NCI-H2196 treated with DMSO at 0.1 percent for 48 hours (cell line): Measurements from ENCODE around the gene MYBPH.
A peak's percentile ranks its signal among the peaks of the same experiment; 100 is the strongest.

Experiments used
- DNase-seq: peaks from one replicate; lab custom pipeline; 2025; ENCODE audit not compliant: unreplicated experiment; lab: John Stamatoyannopoulos, UW

Gene MYBPH

DNA sequence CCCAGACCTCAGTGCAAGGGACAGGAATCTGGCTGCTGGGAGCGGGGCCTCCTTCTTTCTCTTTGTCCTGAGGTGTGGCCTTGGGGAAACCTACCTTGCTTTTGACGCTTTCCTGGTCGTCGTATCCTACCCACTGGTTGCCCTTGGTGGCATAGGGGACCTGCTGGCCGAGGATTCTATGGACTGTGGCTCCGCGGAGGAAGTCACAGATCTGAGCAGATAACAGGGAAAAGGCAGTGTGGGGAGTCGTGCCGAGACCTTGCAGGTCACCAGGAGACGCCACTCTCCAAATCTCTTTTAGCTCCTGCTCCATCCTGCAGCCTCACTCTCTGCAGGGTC lies 4.0 kb upstream of the MYBPH start:
- DNase-seq, result no peak

DNA sequence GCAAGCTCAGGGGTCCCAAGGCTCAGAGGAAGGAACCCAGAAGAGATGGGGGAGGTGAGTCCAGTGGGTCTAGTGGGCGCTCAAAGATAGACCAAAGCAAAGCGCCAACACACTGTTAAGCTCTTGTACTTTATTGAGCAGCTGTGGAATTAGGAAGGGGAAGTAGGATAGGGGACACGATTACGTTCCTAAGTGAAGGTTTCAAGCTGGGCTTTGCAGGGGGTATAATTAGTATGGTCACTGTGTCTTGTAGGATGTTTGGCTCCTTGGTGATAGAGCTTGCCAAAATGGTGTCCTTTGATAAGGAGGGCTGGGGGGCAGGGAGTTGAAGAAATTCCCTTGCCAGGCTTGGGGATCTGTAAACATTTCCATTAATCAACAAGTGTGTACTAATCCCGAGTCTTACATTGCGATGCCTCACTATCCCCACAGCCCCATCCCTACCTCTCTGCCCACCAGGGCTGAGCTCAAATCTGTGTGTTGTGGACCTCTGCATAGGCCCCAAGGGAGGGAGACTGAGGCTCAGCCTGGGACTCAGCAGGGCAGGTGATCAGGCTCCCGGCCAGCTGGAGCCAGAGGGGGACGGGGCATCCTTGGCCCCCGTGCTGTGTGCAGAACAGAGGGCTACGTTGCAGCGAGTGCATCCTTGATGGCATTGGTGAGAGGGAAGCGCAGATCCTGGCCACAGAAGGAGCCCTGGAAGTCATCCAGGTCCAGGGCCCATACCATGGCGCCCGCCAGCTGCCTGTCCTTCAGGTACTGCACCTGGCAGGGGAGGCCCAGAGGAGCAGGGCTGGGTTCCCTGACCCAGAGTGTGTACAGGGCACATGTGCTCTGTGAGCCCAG lies 3.4 kb upstream of the MYBPH start:
- DNase-seq, result no peak

DNA sequence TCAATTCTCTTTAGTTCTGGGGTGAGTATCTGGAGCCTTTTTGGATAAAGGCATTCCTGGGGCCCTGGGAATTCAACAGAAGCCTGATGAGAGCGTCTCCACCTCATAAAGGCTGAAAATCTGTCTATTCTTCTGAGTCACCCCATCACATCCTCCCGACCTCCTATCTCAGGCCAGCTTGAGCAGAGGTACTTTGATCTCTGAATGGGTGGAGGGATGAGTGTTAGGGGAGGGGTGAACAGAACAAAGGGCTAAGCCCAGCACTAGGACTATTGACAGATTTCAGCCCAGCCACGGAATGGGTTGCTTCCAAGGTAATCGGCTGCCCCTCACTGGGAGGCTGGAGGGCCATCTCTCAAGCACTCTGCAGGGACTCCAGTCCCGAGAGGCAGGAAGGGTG lies 2.5 kb upstream of the MYBPH start:
- DNase-seq, result no peak

DNA sequence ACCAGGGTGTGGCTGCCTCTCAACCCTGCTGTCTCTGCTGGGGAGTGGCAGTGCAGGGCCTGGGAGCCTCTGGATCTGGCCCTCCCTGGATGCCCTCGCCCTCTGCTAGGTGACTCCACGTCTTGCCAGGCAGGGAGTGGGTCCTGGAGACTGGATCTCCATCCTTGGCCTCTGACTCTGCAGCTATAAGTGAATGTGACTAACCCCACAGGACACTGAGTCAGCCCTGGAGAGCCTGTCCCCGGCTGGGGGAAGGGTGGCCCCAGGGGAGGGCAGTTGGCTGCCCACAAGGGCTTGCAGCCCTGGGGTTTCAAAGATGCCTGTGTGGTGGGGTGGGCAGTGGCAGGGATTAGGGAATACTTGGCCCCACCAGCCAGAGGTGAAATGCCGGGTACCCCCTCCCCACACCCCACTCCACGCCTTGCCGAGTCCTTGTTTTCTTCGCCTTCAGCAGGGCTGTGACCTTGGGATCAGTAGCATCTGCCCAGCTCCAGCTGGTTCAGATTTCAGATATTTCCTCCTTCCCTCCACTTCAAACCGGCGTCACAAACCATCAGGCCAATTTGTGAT lies 1.9 kb upstream of the MYBPH start:
- no peak for DNase-seq

DNA sequence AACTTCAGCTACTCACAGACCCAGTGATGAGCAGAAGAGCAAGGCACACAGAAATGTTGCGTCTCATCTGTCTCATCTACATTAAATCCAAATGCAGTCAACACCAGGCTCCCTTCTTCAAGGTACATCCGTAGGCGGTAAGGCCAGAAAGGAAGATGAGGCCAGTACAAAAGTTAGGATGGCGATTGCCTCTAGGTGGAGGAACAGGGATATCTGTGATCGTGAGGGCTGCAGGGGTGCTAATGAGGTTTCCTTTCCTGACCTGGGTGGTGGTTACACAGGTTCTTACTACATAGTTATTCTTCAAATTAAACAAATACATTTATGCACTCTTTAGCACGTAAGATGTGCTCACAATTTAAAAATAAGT lies 1.4 kb upstream of the MYBPH start:
- no peak for DNase-seq

DNA sequence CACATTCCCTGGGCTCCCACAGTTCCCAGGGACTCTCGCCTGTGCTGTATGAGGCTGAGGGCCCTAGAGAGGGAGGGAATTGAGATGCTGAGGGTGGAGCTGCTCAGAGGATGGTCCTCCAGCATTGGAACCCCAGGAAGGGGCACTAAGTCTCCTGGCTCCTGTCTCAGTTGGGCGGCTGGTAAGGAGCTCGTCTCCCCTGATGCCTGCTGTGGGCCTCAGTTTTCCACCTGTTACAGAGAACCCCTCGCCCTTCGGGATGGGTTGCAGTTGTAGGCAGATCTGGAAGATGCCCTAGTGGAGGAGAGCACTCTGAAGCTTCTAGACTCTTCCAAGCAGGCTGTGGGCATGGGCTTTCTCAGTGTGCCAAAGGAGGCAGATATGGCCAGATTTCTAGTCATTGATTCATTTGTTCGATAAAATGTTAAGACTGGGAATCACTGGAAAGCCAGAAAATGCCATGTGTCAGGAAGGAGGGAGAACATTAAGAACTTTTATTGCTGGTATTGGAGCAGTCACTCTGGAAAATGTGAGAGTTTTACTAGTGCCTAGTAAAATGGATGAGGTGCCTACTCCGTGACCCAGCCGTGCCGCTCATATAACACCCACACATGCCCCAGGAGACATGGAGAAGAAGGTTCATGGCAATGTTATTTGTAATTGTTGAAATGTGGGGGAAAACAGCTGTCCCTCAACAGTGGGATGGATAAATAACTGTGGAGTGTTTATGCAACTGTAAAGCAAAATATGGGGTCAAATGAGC lies 828 bp upstream of the MYBPH start:
- no peak for DNase-seq

DNA sequence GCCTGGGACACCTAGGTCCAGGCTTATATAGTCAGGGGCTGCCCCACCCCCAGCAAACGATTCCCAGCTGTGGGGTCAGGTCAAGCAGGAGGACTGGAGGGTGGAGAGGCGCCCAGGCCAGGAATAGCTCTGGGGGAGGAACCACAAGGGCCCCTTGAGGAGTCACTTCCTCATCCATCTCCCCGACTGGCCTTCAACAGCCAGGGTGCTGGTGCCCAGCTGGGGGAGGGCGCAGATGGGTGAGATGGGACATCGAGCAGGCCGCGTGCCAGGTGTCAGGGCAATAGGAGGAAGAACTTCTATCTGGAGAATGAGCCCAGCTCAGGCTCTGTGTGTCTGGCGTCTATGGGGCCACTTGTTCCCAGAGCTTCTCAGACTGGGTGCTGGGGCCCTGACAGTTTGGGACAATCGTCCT lies 208 bp upstream of the MYBPH start:
- DNase-seq, result no peak

DNA sequence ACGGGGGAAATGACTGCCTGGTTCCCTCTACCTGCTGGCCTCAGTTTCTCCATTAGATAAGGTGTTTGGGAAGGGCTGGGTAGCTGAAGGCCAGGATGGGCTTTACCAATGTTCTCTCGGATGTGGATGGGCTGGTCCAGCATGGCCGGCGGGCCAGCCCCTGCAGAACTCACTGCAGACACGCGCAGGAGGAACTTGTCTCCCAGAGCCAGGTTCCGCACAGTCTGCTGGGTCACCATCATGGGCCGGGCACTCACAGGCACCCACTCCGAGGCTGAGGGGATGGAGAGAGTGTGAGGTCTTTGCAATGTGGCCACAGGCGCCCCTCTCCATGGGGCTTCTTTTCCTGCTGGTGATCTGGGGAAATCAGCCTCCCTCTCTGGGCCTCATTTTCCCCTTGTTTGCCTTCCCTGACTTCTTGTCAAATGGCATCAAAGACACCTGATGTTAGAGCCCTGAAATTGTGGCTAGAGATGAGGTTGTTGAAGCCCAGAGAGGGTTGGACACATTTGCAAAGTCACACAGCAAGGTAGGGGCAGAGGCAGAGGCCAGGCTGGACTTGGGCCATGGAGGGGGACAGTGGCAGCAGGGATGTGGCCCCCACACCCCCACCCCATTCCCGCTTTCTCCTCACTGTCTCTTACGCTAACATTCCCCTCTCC lies 1.2 kb downstream of the MYBPH start:
- DNase-seq, result no peak

DNA sequence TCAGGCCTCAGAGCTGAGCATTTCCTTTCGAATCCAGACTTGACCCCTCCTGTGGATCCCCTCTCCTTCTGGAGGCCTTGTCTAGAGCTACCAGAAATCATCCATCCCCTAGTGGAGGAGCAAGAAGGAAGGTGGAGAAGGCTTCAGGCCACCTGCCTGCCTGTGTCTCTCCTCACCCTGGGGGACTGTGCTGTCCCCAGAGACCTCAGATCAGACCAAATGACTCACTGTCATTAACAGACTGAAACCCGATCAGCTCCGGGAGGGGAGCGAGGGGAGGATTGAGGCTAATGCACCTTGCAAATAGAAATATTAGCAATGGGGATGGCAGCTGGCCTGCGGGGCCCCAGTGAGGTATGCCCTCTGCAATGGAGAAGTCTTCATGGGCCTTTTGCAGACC lies 2.1 kb downstream of the MYBPH start:
- DNase-seq, result no peak

DNA sequence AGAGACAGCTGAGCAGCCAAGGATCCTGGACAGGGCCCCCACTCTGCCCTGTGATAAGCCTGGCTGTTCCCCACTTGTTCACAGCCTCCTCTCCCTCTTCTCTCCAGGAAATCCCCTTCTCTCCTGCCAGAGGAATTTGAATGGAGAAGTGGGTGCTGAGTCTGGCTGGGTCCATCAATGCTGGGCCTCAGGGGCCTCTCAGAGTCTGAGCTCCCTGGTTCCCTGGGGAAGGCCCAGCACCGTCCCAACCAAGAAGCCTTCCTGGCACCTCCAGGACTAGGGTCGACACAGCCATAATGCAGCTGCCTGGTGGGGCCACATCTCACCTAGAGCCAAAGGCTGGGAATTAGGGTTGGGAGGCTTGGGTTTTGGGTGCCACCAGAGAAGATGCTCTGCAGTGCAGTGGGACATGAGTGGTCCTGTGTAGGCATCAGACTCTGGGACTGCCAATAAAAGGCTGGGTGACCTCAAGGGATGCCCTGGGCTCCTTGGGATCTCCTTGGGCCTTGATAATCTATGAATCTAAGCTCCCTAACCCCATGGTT lies 2.5 kb downstream of the MYBPH start:
- DNase-seq, result no peak

DNA sequence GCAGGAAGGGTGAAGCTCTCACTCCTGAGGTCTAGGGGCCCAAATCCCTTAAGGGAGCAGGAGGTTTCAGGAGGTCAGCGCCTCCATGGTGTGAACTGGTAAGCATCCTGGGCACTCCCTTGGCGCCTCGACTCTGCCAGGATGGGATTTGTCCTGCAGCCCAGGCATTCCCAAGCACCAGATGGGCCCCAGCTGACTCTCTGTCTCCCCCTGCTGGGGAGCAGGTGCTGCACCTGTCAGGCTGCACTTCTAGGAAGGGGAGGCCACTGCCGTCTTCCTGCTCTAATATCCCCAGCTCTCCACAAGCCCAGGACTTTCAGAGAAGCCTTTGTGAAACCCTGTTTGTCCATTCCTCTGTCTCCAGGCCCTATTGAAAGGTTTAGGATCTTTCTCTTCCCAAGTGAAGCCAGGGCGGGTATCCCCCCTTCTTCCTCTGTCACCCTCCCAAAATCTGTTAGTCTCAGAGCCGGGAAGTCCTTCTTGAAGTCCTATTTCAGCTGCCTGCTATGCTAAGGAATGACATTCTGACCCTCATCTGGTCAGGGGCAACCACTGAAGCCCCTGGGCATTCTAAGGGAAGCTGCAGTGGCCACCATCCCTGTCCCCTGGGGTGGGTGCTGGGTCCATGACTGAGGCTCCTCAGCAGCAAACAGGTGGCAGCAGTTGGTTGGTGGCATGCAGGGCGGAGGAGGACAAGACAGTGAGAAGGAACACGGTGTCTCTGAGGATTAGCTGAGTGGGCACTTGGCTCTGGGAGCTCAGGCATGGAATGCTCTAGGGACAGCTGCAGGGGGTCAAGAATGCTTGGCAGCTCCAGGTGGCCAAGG lies 3.2 kb downstream of the MYBPH start:
- DNase-seq, result peak; percentile 12

DNA sequence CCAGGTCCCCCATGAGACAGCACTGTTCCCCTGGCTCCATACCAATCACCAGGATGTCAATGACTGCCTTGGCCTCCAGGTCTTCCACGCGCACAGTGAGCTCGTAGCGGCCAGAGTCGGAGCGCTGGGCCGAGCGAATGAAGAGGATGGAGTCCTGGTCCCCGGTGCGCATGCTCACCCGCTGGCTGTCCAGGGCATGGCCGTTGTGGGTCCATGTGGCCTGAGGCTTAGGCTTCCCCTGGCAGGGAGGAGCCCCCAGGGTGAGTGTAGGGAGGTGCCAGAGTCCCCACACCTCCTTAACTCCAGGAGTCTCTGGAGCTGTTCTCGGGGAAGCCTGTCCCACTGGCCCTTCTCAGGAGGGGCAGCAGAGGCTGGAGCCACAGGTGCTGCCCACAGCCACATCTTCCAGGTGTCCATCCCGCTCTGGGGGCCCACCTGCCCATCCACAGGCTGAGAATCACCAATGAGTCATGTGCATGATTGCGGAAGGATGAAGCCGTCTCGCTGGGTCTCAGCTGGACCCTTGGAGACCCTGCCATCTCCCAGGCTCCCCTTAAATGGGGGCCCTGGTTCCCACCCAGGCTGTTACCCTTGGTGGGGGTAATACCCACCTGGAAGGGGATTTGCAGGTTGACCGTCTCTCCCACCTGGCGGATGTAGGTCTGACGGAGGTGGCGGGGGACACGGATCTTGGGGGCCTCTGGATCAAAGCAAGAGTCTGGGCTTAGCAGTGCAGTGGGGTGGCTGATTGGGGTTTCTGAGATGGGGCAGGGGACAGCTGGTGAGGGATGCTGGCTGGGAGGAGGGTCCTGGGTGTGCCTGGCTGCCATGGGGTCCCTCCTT lies 4.1 kb downstream of the MYBPH start:
- no peak for DNase-seq

DNA sequence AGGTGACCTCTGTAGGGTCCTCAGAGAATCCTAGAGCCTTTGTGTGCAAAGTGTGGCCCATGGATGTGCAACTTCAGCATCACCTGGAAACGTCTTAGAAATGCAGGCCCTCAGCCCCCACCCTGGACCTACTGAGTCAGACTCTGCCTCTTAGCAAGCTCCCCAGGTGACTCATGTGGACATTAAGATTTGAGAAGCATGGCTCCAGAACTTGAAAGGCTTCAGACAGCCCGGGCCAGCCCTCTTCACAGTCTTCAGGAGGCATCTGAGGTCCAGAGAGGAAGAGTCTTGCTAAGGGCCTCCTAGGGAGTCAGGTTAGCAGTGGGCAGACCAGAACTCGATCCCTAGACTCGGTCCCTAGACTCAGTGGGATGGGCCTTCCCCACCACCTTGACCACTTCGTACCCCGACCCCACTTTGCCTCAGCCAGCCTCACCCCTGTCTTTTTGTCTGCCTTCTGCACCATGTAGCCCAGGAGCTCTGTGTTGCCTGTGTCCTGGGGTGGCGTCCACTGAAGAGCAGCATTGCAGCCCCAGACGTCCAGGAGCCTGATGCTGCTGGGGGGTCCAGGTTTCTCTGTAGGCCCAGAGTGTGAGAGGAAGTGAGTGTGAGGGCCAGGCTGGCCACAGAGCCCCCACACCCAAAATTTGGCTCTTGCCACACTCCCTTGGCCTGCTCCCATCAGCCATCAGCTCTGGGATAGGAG lies 4.8 kb downstream of the MYBPH start:
- no peak for DNase-seq

DNA sequence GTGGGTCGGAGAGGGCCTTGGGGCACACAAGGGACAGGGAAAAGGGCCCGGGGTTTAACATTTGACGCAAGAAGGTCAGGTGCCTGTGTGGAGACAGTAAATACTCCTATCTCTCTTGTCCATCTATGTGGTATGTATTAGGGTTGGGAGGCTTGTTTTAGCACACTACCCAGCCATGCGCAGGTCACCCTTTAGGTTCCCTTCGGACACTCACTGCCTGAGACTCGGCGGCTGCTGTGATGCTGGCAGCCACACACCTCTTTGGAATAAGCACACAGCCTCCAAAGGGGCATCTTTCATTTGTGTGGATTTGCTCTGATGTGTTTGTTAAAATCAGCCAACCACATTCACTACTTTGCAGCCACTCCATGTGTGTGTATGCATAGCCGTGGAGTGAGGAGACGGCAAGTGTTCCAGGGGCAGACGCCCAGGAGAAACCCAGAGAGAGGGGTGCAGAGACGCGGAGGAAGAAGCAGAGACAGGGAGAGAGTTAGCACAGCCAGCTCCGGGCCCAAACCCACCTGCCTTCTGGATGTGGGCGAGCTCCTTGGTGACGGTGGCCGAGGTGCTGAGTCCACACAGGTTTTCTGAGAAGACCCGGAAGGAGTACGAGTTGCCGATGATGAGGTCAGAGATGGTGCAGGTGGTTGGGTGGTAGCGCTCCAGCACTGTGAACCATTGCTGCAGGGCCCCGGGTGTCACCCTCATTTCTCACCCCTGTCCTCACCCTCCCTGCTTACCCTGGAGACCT lies 5.7 kb downstream of the MYBPH start:
- DNase-seq, result no peak

DNA sequence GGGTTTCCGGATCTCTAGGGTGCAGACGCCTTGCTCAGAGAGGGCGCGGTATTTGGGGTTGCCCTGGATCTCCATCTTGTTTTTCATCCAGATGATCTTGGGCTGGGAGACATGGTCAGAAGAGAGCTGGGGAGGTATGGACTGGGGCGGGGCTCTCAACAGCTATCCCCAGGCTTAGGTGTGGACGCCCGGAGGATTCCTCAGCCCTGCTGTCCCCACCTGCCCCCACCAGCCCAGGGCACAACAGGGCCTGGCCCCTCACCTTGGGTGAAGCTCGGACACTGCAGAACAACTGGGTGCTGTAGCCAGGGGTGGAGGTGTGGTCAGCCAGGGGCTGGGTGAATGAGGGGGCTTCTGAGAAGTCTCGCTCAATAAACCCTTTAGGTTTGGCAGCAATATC lies 6.6 kb downstream of the MYBPH start:
- DNase-seq, result no peak

DNA sequence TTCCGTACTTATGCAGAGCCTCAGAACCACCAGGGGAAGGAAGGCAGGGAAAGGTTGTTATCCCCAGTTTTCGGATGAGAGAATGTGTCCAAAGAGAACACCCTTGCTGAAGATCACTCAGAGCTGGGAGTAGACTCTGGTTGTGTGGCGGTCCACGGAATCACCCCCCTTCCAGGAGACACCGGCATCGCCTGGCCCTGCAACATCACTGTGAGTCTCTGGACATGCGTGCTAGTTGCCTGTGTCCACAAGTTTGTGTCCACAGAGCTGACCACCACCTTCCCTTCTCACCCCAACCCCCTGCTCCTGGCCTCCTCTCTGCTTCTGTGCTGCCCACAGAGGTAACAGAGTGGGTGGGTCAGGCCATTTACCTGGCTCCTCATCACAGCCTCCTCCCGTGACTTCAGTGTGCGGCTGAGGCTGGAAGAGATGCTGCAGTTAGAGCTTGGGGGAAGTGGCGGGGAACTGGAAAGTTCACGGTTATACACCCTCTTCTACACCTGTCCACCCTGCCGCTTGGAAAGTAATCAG lies 7.3 kb downstream of the MYBPH start:
- no peak for DNase-seq

DNA sequence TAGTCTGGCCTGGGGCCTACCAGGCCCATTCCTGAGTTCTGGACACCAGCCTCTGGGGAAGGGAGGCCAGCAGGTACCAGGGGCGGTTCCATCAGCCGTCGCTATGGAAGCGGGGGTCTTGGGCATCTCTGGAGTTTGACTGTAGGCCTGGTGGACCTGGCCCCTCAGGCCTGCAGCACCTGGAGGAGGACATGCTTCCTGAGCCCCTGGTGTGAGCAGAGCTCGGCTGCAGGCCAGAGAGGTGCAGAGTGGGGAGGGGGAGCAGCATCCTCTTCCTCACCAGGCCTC lies 7.8 kb downstream of the MYBPH start:
- DNase-seq, result no peak
